Esophagus (tissue), 2 donors: ENCODE measurements around the gene RCAN1. TPM values are rescaled to one million over a fixed set of nuclear protein-coding genes. Genes with fewer than 3 reads are reported as not detected.
"Not testable (repeated sequence)": the region's sequence is repeated elsewhere in the genome, so short reads cannot be mapped to it uniquely, and the experiment has no call there.

Source experiments
- H3K27ac ChIP-seq, 2 donors: one replicate each; pipeline ENCODE4 v1.5.1; 2013; ENCODE audit warnings: low read depth in 2 of 2, mild to moderate bottlenecking in 2 of 2, inconsistent platforms in 1 of 2, low read length in 1 of 2, moderate library complexity in 1 of 2
- H3K27me3 ChIP-seq, 2 donors: one replicate each; pipeline ENCODE4 v1.6.1; 2013; ENCODE audit warnings: low read length in 2 of 2, control low read depth in 1 of 2, mild to moderate bottlenecking in 1 of 2; ENCODE audit not compliant: insufficient read depth in 2 of 2, control insufficient read depth in 1 of 2
- H3K36me3 ChIP-seq, 2 donors: one replicate each; pipeline ENCODE4 v1.6.1; 2013; ENCODE audit warnings: low read length in 1 of 2; ENCODE audit not compliant: control insufficient read depth in 2 of 2, insufficient read depth in 2 of 2
- H3K4me1 ChIP-seq, 2 donors: one replicate each; pipeline ENCODE4 v1.6.1; 2013; ENCODE audit warnings: low read length in 1 of 2; ENCODE audit not compliant: control insufficient read depth in 2 of 2, insufficient read depth in 2 of 2
- H3K4me3 ChIP-seq, 2 donors: one replicate each; pipeline ENCODE4 v1.5.1; 2013; ENCODE audit warnings: low read length in 2 of 2, mild to moderate bottlenecking in 2 of 2, low read depth in 1 of 2, moderate library complexity in 1 of 2
- H3K9me3 ChIP-seq, 2 donors: one replicate each; pipeline ENCODE4 v1.6.1; 2013; ENCODE audit warnings: mild to moderate bottlenecking in 2 of 2, low read depth in 1 of 2, low read length in 1 of 2, moderate library complexity in 1 of 2; ENCODE audit not compliant: control insufficient read depth in 2 of 2, insufficient read depth in 1 of 2
- WGBS, 2 donors: extraction: QIAGEN DNeasy Blood & Tissue Kit; methylation state at CpG; one replicate each; pipeline ENCODE4 v1.1.7; 2013; 5-methylcytosine and 5-hydroxymethylcytosine counted together
- polyA plus RNA-seq, 2 donors: library from polyadenylated mRNA; stranded (reverse); fragments of 200-250 nt; gene quantifications; one replicate each; pipeline ENCODE4 v1.2.3, GENCODE V29; 2013
- donor health status: healthy with polysubstance abuse.
- donor health status: Bipolar disorder and iron deficiency.

The RCAN1 gene
- polyA plus RNA-seq, 2 donors: 6.4 to 9.9 TPM

- H3K36me3 ChIP-seq: no peaks in the 10 kb centered on the region
- WGBS, 2 donors: 77 to 90% methylated on average over 1 of the region's 1 CpG
- H3K9me3 ChIP-seq: no peaks in the 10 kb centered on the region
- H3K4me1 ChIP-seq: peaks cover 9 to 20% of the 10 kb centered on the region in 2 donors
- H3K27me3 ChIP-seq: no peaks in the 10 kb centered on the region
- no peak overlapping the region for H3K4me3 ChIP-seq
- peak overlapping the region; percentile 67 to 89 for H3K27ac ChIP-seq
Observed at GRCh38 chr21:34579411-34579810, 35.5 kb downstream of the RCAN1 start.

DNA sequence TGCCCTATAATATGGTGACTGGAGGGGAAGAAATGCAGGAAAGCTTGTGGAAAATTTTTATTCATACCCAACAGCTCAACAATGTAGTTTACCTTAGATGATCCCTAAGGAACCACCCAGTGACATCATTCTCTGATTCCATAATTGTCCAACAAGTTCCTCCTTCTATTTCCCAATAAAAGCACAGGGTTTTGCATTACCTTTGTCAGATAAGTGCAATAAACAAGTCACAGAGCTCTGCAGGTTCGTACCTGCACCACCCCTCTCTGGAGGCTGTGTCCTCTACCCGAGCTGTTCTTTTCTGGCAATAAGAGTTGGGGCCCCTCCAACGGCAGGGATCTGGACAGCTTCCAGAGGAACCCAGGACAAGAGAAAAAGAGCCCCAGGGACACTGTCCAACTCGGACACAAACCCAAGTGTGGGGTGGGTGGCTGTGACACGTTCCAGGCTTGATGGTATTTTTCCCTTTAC lies 38.8 kb downstream of the RCAN1 start:
- Histone ChIP-seq H3K9me3 (no peaks in the 10 kb centered on the region), H3K27ac (peak overlapping the region; percentile 33 to 71)

GRCh38 chr21:34574601-34575529 lies 40.0 kb downstream of the RCAN1 start:
- 87% methylated on average over 24 of the region's 24 CpGs for WGBS, 2 donors
- Histone ChIP-seq H3K27me3 (no peaks in the 10 kb centered on the region), H3K36me3 (no peaks in the 10 kb centered on the region), H3K27ac (no peak overlapping the region), H3K9me3 (no peaks in the 10 kb centered on the region), H3K4me3 (no peak overlapping the region), H3K4me1 (peaks cover 4 to 7% of the 10 kb centered on the region in 2 donors)

More for the DNA sequence above, 38.8 kb downstream of the RCAN1 start:
- 29 to 41% methylated on average over 5 of the region's 5 CpGs for WGBS, 2 donors
- Histone ChIP-seq H3K4me1 (peaks cover 4 to 14% of the 10 kb centered on the region in 2 donors), H3K27me3 (no peaks in the 10 kb centered on the region), H3K36me3 (no peaks in the 10 kb centered on the region), H3K4me3 (no peak overlapping the region)

GRCh38 chr21:34571994-34572393 lies 42.9 kb downstream of the RCAN1 start:
- H3K27ac ChIP-seq: no peak overlapping the region
- H3K9me3 ChIP-seq: no peaks in the 10 kb centered on the region
- H3K27me3 ChIP-seq: no peaks in the 10 kb centered on the region
- H3K4me1 ChIP-seq: peaks cover 4 to 7% of the 10 kb centered on the region in 2 donors
- 83 to 86% methylated on average over 7 of the region's 7 CpGs for WGBS, 2 donors
- no peaks in the 10 kb centered on the region for H3K36me3 ChIP-seq
- no peak overlapping the region for H3K4me3 ChIP-seq

DNA sequence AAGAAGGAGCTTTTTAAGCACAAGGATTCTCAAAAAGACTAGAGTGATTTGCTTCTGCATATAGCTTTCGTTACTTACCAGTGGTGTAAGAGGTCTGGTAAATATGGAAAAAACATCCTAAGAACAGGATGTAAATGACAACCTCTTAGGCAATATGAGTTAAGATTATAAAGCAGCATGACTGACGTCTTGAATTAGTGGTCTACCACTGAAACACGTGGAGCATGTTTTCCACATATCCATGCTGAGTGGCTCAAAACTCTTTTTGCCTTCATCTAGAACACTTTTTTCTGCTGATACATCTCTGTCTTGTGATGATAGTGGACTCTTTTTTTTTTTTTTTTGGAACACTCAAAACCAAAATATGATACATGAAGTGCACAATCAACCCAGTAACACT lies 44.6 kb downstream of the RCAN1 start:
- Histone ChIP-seq H3K27me3 (no peaks in the 10 kb centered on the region), H3K27ac (no peak overlapping the region), H3K36me3 (no peaks in the 10 kb centered on the region), H3K4me1 (no peaks in the 10 kb centered on the region), H3K4me3 (no peak overlapping the region), H3K9me3 (no peaks in the 10 kb centered on the region)
- 74 to 85% methylated on average over 3 of the region's 3 CpGs for WGBS, 2 donors

DNA sequence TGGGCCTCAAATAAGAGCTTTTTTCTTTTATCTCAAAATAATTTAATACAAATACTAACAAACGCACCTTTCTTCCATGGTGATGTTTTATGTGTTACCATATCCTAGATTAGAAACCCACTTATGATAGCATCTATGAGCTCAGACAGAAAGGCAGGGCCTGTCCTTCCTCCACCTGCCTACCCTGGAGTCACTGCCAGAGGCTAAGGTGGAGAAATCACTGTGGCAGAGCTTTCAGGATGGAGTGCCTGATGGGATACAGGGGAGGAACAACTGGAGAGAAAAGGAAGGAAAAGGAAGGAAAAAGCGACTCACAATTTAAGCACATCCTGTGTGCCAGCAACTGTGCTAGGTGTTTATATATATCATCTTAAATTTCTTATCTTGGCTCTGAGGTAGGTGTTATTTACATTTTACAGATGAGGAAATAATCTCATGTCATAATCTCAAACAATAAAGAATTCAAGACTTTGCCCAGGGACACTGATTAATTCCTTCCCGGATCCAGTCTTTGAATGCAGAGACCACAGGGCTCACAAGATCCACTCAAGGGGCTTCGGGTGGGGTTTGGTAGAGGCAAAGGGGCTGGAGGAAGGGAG lies 45.4 kb downstream of the RCAN1 start:
- no peaks in the 10 kb centered on the region for H3K27me3 ChIP-seq
- H3K4me1 ChIP-seq: no peaks in the 10 kb centered on the region
- H3K27ac ChIP-seq: no peak overlapping the region
- H3K9me3 ChIP-seq: no peaks in the 10 kb centered on the region
- 87 to 89% methylated on average over 4 of the region's 4 CpGs for WGBS, 2 donors
- H3K36me3 ChIP-seq: no peaks in the 10 kb centered on the region
- no peak overlapping the region for H3K4me3 ChIP-seq

DNA sequence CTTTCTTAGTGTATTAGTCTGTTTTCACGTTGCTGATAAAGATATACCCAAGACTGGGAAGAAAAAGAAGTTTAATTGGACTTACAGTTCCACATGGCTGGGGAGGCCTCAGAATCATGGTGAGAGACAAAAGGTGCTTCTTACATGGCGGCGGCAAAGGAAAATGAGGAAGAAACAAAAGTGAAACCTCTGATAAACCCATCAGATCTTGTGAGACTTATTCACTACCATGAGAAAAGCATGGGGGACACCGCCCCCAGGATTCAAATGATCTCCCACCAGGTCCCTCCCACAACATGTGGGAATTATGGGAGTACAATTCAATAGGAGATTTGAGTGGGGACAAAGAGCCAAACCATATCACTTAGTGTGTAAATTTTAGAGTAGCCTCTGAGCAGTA lies 46.1 kb downstream of the RCAN1 start:
- H3K27ac ChIP-seq, H3K36me3 ChIP-seq, H3K9me3 ChIP-seq, H3K4me3 ChIP-seq, H3K27me3 ChIP-seq, H3K4me1 ChIP-seq: not testable (repeated sequence)
- 94 to 97% methylated on average over 4 of the region's 4 CpGs for WGBS, 2 donors

DNA sequence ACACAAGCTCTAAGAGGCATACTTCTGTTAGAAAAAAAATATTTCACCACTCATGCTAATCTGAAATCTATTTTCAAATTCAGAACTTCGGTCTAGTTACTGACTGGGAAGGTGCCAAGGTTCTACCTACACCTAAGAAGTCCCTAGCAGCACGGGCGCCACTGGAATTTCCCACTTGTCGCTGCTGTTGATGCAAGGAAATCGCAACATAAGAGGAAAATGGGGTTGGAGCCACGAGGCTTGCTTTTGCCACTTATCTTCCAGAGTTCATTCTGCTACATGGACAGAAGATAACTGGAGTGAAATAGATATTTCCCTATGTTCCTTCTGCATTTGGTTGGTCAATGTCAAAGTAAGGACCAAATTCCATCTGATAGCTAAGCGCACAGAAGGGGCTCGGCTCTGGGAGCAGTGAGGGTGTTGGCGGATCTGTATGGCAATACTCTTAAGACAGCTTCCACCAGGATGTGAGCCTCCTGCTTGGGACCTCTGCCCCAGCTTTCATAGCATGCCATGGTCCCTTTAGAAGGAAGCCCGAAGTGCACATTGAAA lies 47.2 kb downstream of the RCAN1 start:
- Histone ChIP-seq H3K4me1 (peaks cover 0 to 2% of the 10 kb centered on the region in 2 donors), H3K9me3 (no peaks in the 10 kb centered on the region), H3K27ac (no peak overlapping the region), H3K4me3 (no peak overlapping the region), H3K36me3 (no peaks in the 10 kb centered on the region), H3K27me3 (no peaks in the 10 kb centered on the region)
- WGBS, 2 donors: 93% methylated on average over 10 of the region's 10 CpGs

GRCh38 chr21:34565238-34565637 lies 49.7 kb downstream of the RCAN1 start:
- H3K27me3 ChIP-seq: no peaks in the 10 kb centered on the region
- H3K27ac ChIP-seq: no peak overlapping the region
- no peak overlapping the region for H3K4me3 ChIP-seq
- WGBS, 2 donors: 85 to 95% methylated on average over 4 of the region's 4 CpGs
- H3K36me3 ChIP-seq: no peaks in the 10 kb centered on the region
- peaks cover 0 to 2% of the 10 kb centered on the region in 2 donors for H3K4me1 ChIP-seq
- no peaks in the 10 kb centered on the region for H3K9me3 ChIP-seq
